Endodermal cell (in vitro differentiated cells): ENCODE results near the gene OGA. TPM values are rescaled to one million over a fixed set of nuclear protein-coding genes. Genes with fewer than 3 reads are reported as not detected.

Experiments
- DNase-seq: peaks from one replicate; pipeline ENCODE4 v3.0.0-alpha.2; 2017
- H3K27ac ChIP-seq: 2 replicates; pipeline ENCODE4 v1.5.1; 2013; ENCODE audit warnings: mild to moderate bottlenecking, low read depth, low read length, moderate library complexity
- H3K27me3 ChIP-seq: 2 replicates; pipeline ENCODE4 v1.6.1; 2013; ENCODE audit warnings: mild to moderate bottlenecking, low read length, moderate library complexity; ENCODE audit not compliant: insufficient read depth, control insufficient read depth, poor library complexity, severe bottlenecking
- H3K36me3 ChIP-seq: 2 replicates; pipeline ENCODE4 v1.7.0; 2013; ENCODE audit warnings: mild to moderate bottlenecking, low read length, moderate library complexity; ENCODE audit not compliant: control insufficient read depth, insufficient read depth
- H3K4me1 ChIP-seq: one replicate; pipeline ENCODE4 v1.7.0; 2013; ENCODE audit warnings: low read length; ENCODE audit not compliant: control insufficient read depth, insufficient read depth
- H3K4me3 ChIP-seq: 2 replicates; pipeline ENCODE4 v1.5.1; 2013; ENCODE audit warnings: mild to moderate bottlenecking, low read length, moderate library complexity
- H3K9ac ChIP-seq: 2 replicates; pipeline ENCODE4 v1.6.1; 2013; ENCODE audit warnings: mild to moderate bottlenecking, low read length, moderate library complexity; ENCODE audit not compliant: poor library complexity, severe bottlenecking; ENCODE audit errors: extremely low read depth
- H3K9me3 ChIP-seq: 2 replicates; pipeline ENCODE4 v1.6.1; 2013; ENCODE audit warnings: mild to moderate bottlenecking, low read length, moderate library complexity; ENCODE audit not compliant: control insufficient read depth
- H3K27ac Mint-ChIP-seq: 2 replicates; pipeline ENCODE4 v1.8.0; 2020; ENCODE audit warnings: mixed read lengths
- H3K27me3 Mint-ChIP-seq: 2 replicates; pipeline ENCODE4 v1.8.0; 2021; ENCODE audit warnings: mild to moderate bottlenecking, mixed read lengths; ENCODE audit not compliant: insufficient read depth
- H3K36me3 Mint-ChIP-seq: 2 replicates; pipeline ENCODE4 v1.8.0; 2020; ENCODE audit warnings: low read depth, mixed read lengths
- H3K4me1 Mint-ChIP-seq: 2 replicates; pipeline ENCODE4 v1.8.0; 2020; ENCODE audit warnings: mixed read lengths
- H3K4me3 Mint-ChIP-seq: 2 replicates; pipeline ENCODE4 v1.8.0; 2020; ENCODE audit warnings: mild to moderate bottlenecking, moderate library complexity, mixed read lengths
- H3K9me3 Mint-ChIP-seq: 2 replicates; pipeline ENCODE4 v1.8.0; 2020; ENCODE audit warnings: mild to moderate bottlenecking, mixed read lengths
- CTCF ChIP-seq: fragments of 200-600 bp; sonication (generic); conservative IDR thresholded peaks from 2 replicates; pipeline ENCODE4 v1.5.0; 2021; ENCODE audit warnings: antibody characterized with exemption, mild to moderate bottlenecking
- WGBS, 2 experiments: methylation state at CpG; one replicate each; pipeline versions ENCODE4 v1.1.5 to v1.1.7; 2013; ENCODE audit warnings: missing lambda C conversion rate in 2 of 2, mixed read lengths in 1 of 2; ENCODE audit not compliant: insufficient coverage in 1 of 2, insufficient read length in 1 of 2; 5-methylcytosine and 5-hydroxymethylcytosine counted together
- total RNA-seq, 2 donors: library from RNA; stranded (reverse); fragmentation: NEBNext Ultra II Directional in 1 of 2; extraction: Animal tissue kit (Norgen Biotek cat#: 25700) in 1 of 2; gene quantifications; 2 replicates in 1 of 2; 3 replicates in 1 of 2; pipeline ENCODE4 v1.2.1, GENCODE V29; 2021

The OGA gene
- total RNA-seq, 2 donors from 2014 or later, result 138 to 149 TPM

GRCh38 chr10:101745074-101745696, 73.1 kb downstream of the OGA start:
- Mint-ChIP-seq H3K27me3 (peaks cover 6% of the 10 kb centered on the region), H3K4me3 (no peak overlapping the region), H3K9me3 (no peaks in the 10 kb centered on the region), H3K4me1 (peaks cover 33% of the 10 kb centered on the region), H3K36me3 (no peaks in the 10 kb centered on the region), H3K27ac (no peak overlapping the region)
- Histone ChIP-seq H3K4me3 (no peak overlapping the region), H3K4me1 (peaks cover 17% of the 10 kb centered on the region), H3K36me3 (no peaks in the 10 kb centered on the region), H3K27me3 (no peaks in the 10 kb centered on the region), H3K27ac (no peak overlapping the region), H3K9ac (no peak overlapping the region), H3K9me3 (no peaks in the 10 kb centered on the region)
- WGBS, 2 experiments, result 93 to 95% methylated on average over 9 of the region's 9 CpGs
- no peak for DNase-seq
- TF ChIP-seq CTCF, result no peak

GRCh38 chr10:101744267-101744666, 74.0 kb downstream of the OGA start:
- no peak for TF ChIP-seq CTCF

GRCh38 chr10:101741938-101742337, 76.3 kb downstream of the OGA start:
- no peak for DNase-seq
- no peaks in the 10 kb centered on the region for H3K4me1 ChIP-seq
- Mint-ChIP-seq H3K4me1 (peaks cover 12% of the 10 kb centered on the region), H3K9me3 (no peaks in the 10 kb centered on the region), H3K4me3 (no peak overlapping the region), H3K36me3 (no peaks in the 10 kb centered on the region), H3K27me3 (peaks cover 8% of the 10 kb centered on the region), H3K27ac (no peak overlapping the region)
- no peak overlapping the region for H3K27ac ChIP-seq
- H3K36me3 ChIP-seq, result no peaks in the 10 kb centered on the region
- no peak overlapping the region for H3K4me3 ChIP-seq
- H3K9ac ChIP-seq, result no peak overlapping the region
- H3K9me3 ChIP-seq, result no peaks in the 10 kb centered on the region
- H3K27me3 ChIP-seq, result no peaks in the 10 kb centered on the region
- TF ChIP-seq CTCF, result no peak
- 49 to 50% methylated on average over 2 of the region's 2 CpGs for WGBS, 2 experiments

More at GRCh38 chr10:101744267-101744666, 74.0 kb downstream of the OGA start:
- Mint-ChIP-seq H3K27me3 (peaks cover 8% of the 10 kb centered on the region), H3K4me3 (no peak overlapping the region), H3K9me3 (no peaks in the 10 kb centered on the region), H3K27ac (no peak overlapping the region), H3K4me1 (peaks cover 25% of the 10 kb centered on the region), H3K36me3 (no peaks in the 10 kb centered on the region)
- Histone ChIP-seq H3K4me3 (no peak overlapping the region), H3K4me1 (peaks cover 12% of the 10 kb centered on the region), H3K9ac (no peak overlapping the region), H3K9me3 (no peaks in the 10 kb centered on the region), H3K27ac (no peak overlapping the region), H3K36me3 (no peaks in the 10 kb centered on the region), H3K27me3 (no peaks in the 10 kb centered on the region)
- no peak for DNase-seq
- WGBS, 2 experiments, result 94 to 96% methylated on average over 2 to 3 of the region's 3 CpGs
